B cell (primary cell): Measurements from ENCODE around the gene FRMD8. TPM values are rescaled to one million over a fixed set of nuclear protein-coding genes. Genes with fewer than 3 reads are reported as not detected.

Source experiments
- ATAC-seq: fragments of 200-7000 bp; cut with Tn5 transposase; one replicate; pipeline ENCODE4 v1.10.0; 2021; ENCODE audit warnings: low read depth, mild to moderate bottlenecking, moderate number of reproducible peaks, moderate library complexity
- CTCF ChIA-PET: fragments of 350-600 bp; sonication (Branson Sonifier 250); formaldehyde crosslinking; loops from one replicate; lab custom pipeline; 2021; ENCODE audit warnings: antibody characterized with exemption, inconsistent platforms; lab: Charles Lee
- POLR2A ChIA-PET: fragments of 350-600 bp; sonication (Branson Sonifier 250); formaldehyde crosslinking; loops from one replicate; lab custom pipeline; 2021; ENCODE audit warnings: antibody characterized with exemption; lab: Charles Lee
- DNase-seq: peaks from one replicate; pipeline ENCODE4 v3.0.0; 2013
- H2AFZ ChIP-seq: 2 replicates; pipeline ENCODE4 v1.6.1; 2012; ENCODE audit warnings: mild to moderate bottlenecking, low read depth, low read length; ENCODE audit not compliant: insufficient read depth, poor library complexity, severe bottlenecking
- H3K27ac ChIP-seq, 2 donors: 1 replicate in 1 of 2; 2 replicates in 1 of 2; pipeline ENCODE4 v1.5.1; 2012 to 2013; ENCODE audit warnings: low read length in 2 of 2, mild to moderate bottlenecking in 2 of 2, moderate library complexity in 1 of 2
- H3K27me3 ChIP-seq, 4 experiments: fragments of 200-600 bp in 1 of 4; sonication (generic) in 1 of 4; replicated peaks in 1 of 4; 1 replicate in 2 of 4; 2 replicates in 2 of 4; pipeline versions ENCODE4 v1.6.1 to v1.7.0; 2013 to 2016; ENCODE audit warnings: low read length in 3 of 4, mild to moderate bottlenecking in 2 of 4, mixed read lengths in 1 of 4, moderate library complexity in 1 of 4; ENCODE audit not compliant: insufficient read depth in 4 of 4, control insufficient read depth in 3 of 4; ENCODE audit errors: control extremely low read depth in 1 of 4
- H3K36me3 ChIP-seq, 2 experiments: replicated peaks in 1 of 2; 1 replicate in 1 of 2; 2 replicates in 1 of 2; pipeline versions ENCODE4 v1.6.1 to v1.7.1; 2013; ENCODE audit warnings: low read length in 1 of 2; ENCODE audit not compliant: insufficient read depth in 2 of 2, control insufficient read depth in 1 of 2; ENCODE audit errors: control extremely low read depth in 1 of 2, extremely low read depth in 1 of 2
- H3K4me1 ChIP-seq, 2 donors: fragments of 200-600 bp in 1 of 2; sonication (generic) in 1 of 2; 1 replicate in 1 of 2; 2 replicates in 1 of 2; pipeline versions ENCODE4 v1.5.1 to v1.6.1; 2013 to 2017; ENCODE audit warnings: low read length in 2 of 2; ENCODE audit not compliant: control insufficient read depth in 2 of 2, insufficient read depth in 2 of 2
- H3K4me2 ChIP-seq: replicated peaks from 2 replicates; pipeline ENCODE3; 2012; ENCODE audit warnings: mild to moderate bottlenecking, low read depth, low read length; ENCODE audit not compliant: poor library complexity, severe bottlenecking
- H3K4me3 ChIP-seq, 5 experiments: fragments of 200-600 bp in 1 of 5; sonication (generic) in 1 of 5; 1 replicate in 3 of 5; 2 replicates in 2 of 5; pipeline versions ENCODE4 v1.5.1 to v1.7.0; 2011 to 2016; ENCODE audit warnings: low read length in 4 of 5, mild to moderate bottlenecking in 4 of 5, low read depth in 2 of 5, control low read depth in 1 of 5, moderate library complexity in 1 of 5; ENCODE audit not compliant: insufficient read depth in 1 of 5; ENCODE audit errors: control extremely low read depth in 1 of 5, extremely low read depth in 1 of 5
- H3K79me2 ChIP-seq: fragments of 200-600 bp; sonication (generic); one replicate; pipeline ENCODE4 v1.6.0; 2016; ENCODE audit warnings: low read length; ENCODE audit not compliant: control insufficient read depth, insufficient read depth
- H3K9ac ChIP-seq: fragments of 200-600 bp; sonication (generic); 2 replicates; pipeline ENCODE4 v1.6.1; 2017; ENCODE audit warnings: mild to moderate bottlenecking, low read length, moderate library complexity
- H3K9me3 ChIP-seq, 3 donors: one replicate each; pipeline versions ENCODE4 v1.6.1 to v1.7.1; 2013; ENCODE audit warnings: low read length in 2 of 3; ENCODE audit not compliant: control insufficient read depth in 2 of 3, insufficient read depth in 1 of 3; ENCODE audit errors: control extremely low read depth in 1 of 3
- H4K20me1 ChIP-seq: 2 replicates; pipeline ENCODE4 v1.6.0; 2012; ENCODE audit warnings: mild to moderate bottlenecking, low read length; ENCODE audit not compliant: insufficient read depth, control insufficient read depth, poor library complexity, severe bottlenecking
- H3K27ac Mint-ChIP-seq: one replicate; pipeline ENCODE4 v1.8.0; 2021; ENCODE audit warnings: mixed read lengths
- H3K27me3 Mint-ChIP-seq: one replicate; pipeline ENCODE4 v1.8.0; 2021; ENCODE audit warnings: mixed read lengths
- H3K4me1 Mint-ChIP-seq: one replicate; pipeline ENCODE4 v1.8.0; 2021; ENCODE audit warnings: mixed read lengths
- H3K4me3 Mint-ChIP-seq: one replicate; pipeline ENCODE4 v1.8.0; 2021; ENCODE audit warnings: mixed read lengths
- H3K9me3 Mint-ChIP-seq: one replicate; pipeline ENCODE4 v1.8.0; 2022; ENCODE audit warnings: mixed read lengths; ENCODE audit not compliant: insufficient read depth
- EZH2 ChIP-seq: IDR thresholded peaks from 2 replicates; pipeline ENCODE4 v1.6.1; 2012; ENCODE audit warnings: borderline replicate concordance, low read depth, mild to moderate bottlenecking, moderate library complexity, low read length; ENCODE audit not compliant: insufficient read depth, poor library complexity, severe bottlenecking
- WGBS: methylation state at CpG from one replicate; pipeline ENCODE4 v1.1.5; 2013; ENCODE audit warnings: missing lambda C conversion rate; ENCODE audit not compliant: insufficient coverage; 5-methylcytosine and 5-hydroxymethylcytosine counted together
- intact Hi-C: fragments of 100-400 bp; cut with micrococcal nuclease; formaldehyde crosslinking; loops from one replicate; pipeline ENCODE4 v1.10.0; 2022
- polyA plus RNA-seq: library from polyadenylated mRNA; depleted of rRNA; stranded (reverse); fragments of >200 nt; gene quantifications from 2 replicates; pipeline ENCODE4 v1.2.3, GENCODE V29; 2012
- total RNA-seq, 2 donors: library from RNA; stranded (reverse); fragments of 120-200 nt in 1 of 2; gene quantifications; 1 replicate in 1 of 2; 2 replicates in 1 of 2; pipeline versions ENCODE4 v1.2.3 to v1.2.4, GENCODE V29; 2013 to 2022
- TF ChIP-seq, protein P1 (sequence below): fragments of 200-600 bp; IDR thresholded peaks from one replicate; pipeline ENCODE4 v1.8.0; 2022; ENCODE audit warnings: antibody characterized with exemption, mild to moderate bottlenecking

The FRMD8 gene
- total and polyA plus RNA-seq, 2 donors (not counting 1 experiment from before 2014, with no cell fraction given): 44.3 to 73.6 TPM

DNA sequence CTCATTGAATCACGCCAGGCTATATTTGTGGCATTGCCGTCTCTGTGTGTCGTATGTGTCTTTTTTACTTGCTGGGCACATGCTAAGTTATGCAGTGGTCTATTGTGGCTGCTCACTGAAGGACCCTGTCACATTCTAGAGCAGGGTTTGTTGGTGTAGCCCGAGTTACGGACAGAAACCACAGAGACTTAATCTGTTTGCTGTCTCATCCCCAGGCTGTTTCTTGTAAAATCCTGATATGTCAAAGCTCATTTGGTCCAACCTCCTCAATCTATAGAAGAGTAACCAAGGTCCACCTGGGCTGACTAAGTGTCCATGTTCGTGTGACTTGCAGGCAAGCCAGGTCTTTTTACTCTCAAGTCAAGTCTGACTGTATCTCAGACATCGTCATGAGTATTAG is 47.8 kb upstream of the FRMD8 start:
- Histone ChIP-seq H3K9ac (no peak overlapping the region), H3K4me1 (peaks cover 13 to 14% of the 10 kb centered on the region in 2 donors), H3K36me3 (peaks cover 20 to 50% of the 10 kb centered on the region in 2 experiments), H4K20me1 (peaks cover 74% of the 10 kb centered on the region), H3K27ac (no peak overlapping the region), H3K4me2 (no peak overlapping the region), H3K4me3 (no peak overlapping the region), H3K27me3 (no peaks in the 10 kb centered on the region), H3K9me3 (no peaks in the 10 kb centered on the region), H3K79me2 (peaks cover 75% of the 10 kb centered on the region), H2AFZ (no peak overlapping the region)
- Mint-ChIP-seq H3K27me3 (no peaks in the 10 kb centered on the region), H3K4me3 (no peak overlapping the region), H3K27ac (no peak overlapping the region), H3K4me1 (peaks cover 35% of the 10 kb centered on the region), H3K9me3 (no peaks in the 10 kb centered on the region)
- ATAC-seq (no peak), DNase-seq (no peak)
- intact Hi-C loops: no loop called here
- POLR2A ChIA-PET: no interaction called here
- 98% methylated on average over 4 of the region's 7 CpGs for WGBS
- no peak for TF ChIP-seq EZH2
- TF ChIP-seq, protein P1, sequence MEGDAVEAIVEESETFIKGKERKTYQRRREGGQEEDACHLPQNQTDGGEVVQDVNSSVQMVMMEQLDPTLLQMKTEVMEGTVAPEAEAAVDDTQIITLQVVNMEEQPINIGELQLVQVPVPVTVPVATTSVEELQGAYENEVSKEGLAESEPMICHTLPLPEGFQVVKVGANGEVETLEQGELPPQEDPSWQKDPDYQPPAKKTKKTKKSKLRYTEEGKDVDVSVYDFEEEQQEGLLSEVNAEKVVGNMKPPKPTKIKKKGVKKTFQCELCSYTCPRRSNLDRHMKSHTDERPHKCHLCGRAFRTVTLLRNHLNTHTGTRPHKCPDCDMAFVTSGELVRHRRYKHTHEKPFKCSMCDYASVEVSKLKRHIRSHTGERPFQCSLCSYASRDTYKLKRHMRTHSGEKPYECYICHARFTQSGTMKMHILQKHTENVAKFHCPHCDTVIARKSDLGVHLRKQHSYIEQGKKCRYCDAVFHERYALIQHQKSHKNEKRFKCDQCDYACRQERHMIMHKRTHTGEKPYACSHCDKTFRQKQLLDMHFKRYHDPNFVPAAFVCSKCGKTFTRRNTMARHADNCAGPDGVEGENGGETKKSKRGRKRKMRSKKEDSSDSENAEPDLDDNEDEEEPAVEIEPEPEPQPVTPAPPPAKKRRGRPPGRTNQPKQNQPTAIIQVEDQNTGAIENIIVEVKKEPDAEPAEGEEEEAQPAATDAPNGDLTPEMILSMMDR: no peak
- CTCF ChIA-PET: interaction anchor here (1.0 to 2.4 kb wide), 2 partner anchors 23 to 64 kb away, joined by 6 to 9 read pairs; partner anchors contain the start of gene CDC42EP2

DNA sequence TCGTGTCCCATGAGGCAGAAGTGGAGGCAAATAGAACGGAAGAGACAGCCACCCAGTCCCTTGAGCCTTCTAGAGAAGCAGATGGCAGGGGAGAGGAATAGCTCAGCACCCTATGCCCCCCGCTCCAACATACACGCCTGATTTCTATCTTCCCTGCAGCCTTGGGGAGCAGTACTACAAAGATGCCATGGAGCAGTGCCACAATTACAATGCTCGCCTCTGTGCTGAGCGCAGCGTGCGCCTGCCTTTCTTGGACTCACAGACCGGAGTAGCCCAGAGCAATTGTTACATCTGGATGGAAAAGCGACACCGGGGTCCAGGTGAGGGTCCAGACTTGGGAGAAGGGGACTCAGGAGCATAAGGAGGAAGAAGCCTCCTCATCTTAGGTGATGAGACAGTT is 46.2 kb upstream of the FRMD8 start:
- no peak overlapping the region for H3K9ac ChIP-seq
- Mint-ChIP-seq H3K27me3 (no peaks in the 10 kb centered on the region), H3K27ac (no peak overlapping the region), H3K9me3 (no peaks in the 10 kb centered on the region), H3K4me1 (peaks cover 24% of the 10 kb centered on the region), H3K4me3 (no peak overlapping the region)
- H3K9me3 ChIP-seq: no peaks in the 10 kb centered on the region
- TF ChIP-seq EZH2: no peak
- TF ChIP-seq, protein P1: no peak
- H3K4me2 ChIP-seq: no peak overlapping the region
- intact Hi-C loops: no loop called here
- H3K27me3 ChIP-seq: no peaks in the 10 kb centered on the region
- H3K4me3 ChIP-seq: no peak overlapping the region
- ChIA-PET POLR2A (no interaction called here), CTCF (interaction anchor here (2.2 kb wide), 1 partner anchor 11 kb away, joined by 9 read pairs; no protein-coding TSS in a partner anchor)
- peaks cover 4% of the 10 kb centered on the region in 2 donors for H3K4me1 ChIP-seq
- peaks cover 77% of the 10 kb centered on the region for H4K20me1 ChIP-seq
- peaks cover 64% of the 10 kb centered on the region for H3K79me2 ChIP-seq
- no peak overlapping the region for H2AFZ ChIP-seq
- 97% methylated on average over 8 of the region's 11 CpGs for WGBS
- H3K27ac ChIP-seq: no peak overlapping the region
- peaks cover 22 to 66% of the 10 kb centered on the region in 2 experiments for H3K36me3 ChIP-seq
- ATAC-seq (no peak), DNase-seq (no peak)
